HCT116 (cell line): ENCODE data around the gene RINL. TPM values are rescaled to one million over a fixed set of nuclear protein-coding genes. Genes with fewer than 3 reads are reported as not detected.

ENCODE experiments used
- ATAC-seq: fragments of 200-7000 bp; cut with Tn5 transposase; 2 replicates; pipeline ENCODE4 v1.9.1; 2020; ENCODE audit warnings: mild to moderate bottlenecking, moderate library complexity
- BruUV-seq: library from RNA; stranded (reverse); fragments of 400-500 nt; replicated peaks from 2 replicates; lab custom pipeline; 2021; lab: Mats Ljungman, UMichigan
- CTCF ChIA-PET: fragments of 300-600 bp; sonication (Branson Sonifier 250); formaldehyde crosslinking; loops from one replicate; lab custom pipeline; 2021; ENCODE audit warnings: antibody characterized with exemption; lab: Charles Lee
- POLR2A ChIA-PET: fragments of 300-600, 350-600 bp; sonication (Branson Sonifier 250); formaldehyde crosslinking; loops from one replicate; lab custom pipeline; 2021; ENCODE audit warnings: antibody characterized with exemption; lab: Charles Lee
- RAD21 ChIA-PET, 2 experiments: fragments of 300-600 bp; sonication (Branson Sonifier 250); formaldehyde crosslinking; loops; one replicate each; lab custom pipeline; 2023; ENCODE audit warnings: low total read pairs in 2 of 2; ENCODE audit not compliant: uncharacterized antibody in 2 of 2, unreplicated experiment in 2 of 2, low non-redundant PET in 1 of 2; lab: Charles Lee
- DNase-seq: peaks from one replicate; pipeline ENCODE4 v3.0.0-alpha.2; 2010; ENCODE audit warnings: low read depth, low spot score
- H2AFZ ChIP-seq: fragments of 200-600 bp; shearing (Covaris generic), sonication (generic); 2 replicates; pipeline ENCODE4 v1.6.1; 2017; ENCODE audit warnings: low read depth, mixed run types, mixed read lengths, antibody characterized with exemption, low read length; ENCODE audit not compliant: poor library complexity, severe bottlenecking
- H3K27ac ChIP-seq: 2 replicates; pipeline ENCODE4 v1.5.1; 2012; ENCODE audit warnings: low read depth, low read length
- H3K27me3 ChIP-seq: fragments of 200-600 bp; sonication (generic); 2 replicates; pipeline ENCODE4 v1.6.1; 2016; ENCODE audit warnings: mixed run types, low read length, mixed read lengths; ENCODE audit not compliant: insufficient read depth
- H3K36me3 ChIP-seq, 2 experiments: fragments of 200-500 bp in 1 of 2; fragments of 200-600 bp in 1 of 2; sonication (Bioruptor generic) in 1 of 2; sonication (generic) in 1 of 2; 2 replicates each; pipeline versions ENCODE4 v1.5.1 to v1.6.1; 2014 to 2016; ENCODE audit warnings: low read length in 2 of 2, inconsistent platforms in 1 of 2, mixed read lengths in 1 of 2, mixed run types in 1 of 2; ENCODE audit not compliant: insufficient read depth in 2 of 2, control insufficient read depth in 1 of 2
- H3K4me1 ChIP-seq, 2 experiments: fragments of 200-600 bp in 1 of 2; sonication (generic) in 1 of 2; 2 replicates each; pipeline versions ENCODE4 v1.5.1 to v1.6.1; 2012 to 2017; ENCODE audit warnings: low read length in 2 of 2, inconsistent platforms in 1 of 2, mild to moderate bottlenecking in 1 of 2, mixed read lengths in 1 of 2, mixed run types in 1 of 2, moderate library complexity in 1 of 2; ENCODE audit not compliant: insufficient read depth in 2 of 2, control insufficient read depth in 1 of 2
- H3K4me2 ChIP-seq: fragments of 200-600 bp; sonication (generic); 2 replicates; pipeline ENCODE4 v1.6.1; 2017; ENCODE audit warnings: mixed run types, low read length, mixed read lengths
- H3K4me3 ChIP-seq, 2 experiments: fragments of 200-600 bp in 1 of 2; sonication (generic) in 1 of 2; replicated peaks in 1 of 2; 2 replicates each; pipeline ENCODE4 v1.5.1; 2011 to 2016; ENCODE audit warnings: low read length in 2 of 2, control low read depth in 1 of 2, low read depth in 1 of 2, mild to moderate bottlenecking in 1 of 2, mixed read lengths in 1 of 2, mixed run types in 1 of 2
- H3K79me2 ChIP-seq: fragments of 200-600 bp; sonication (generic); 2 replicates; pipeline ENCODE4 v1.6.1; 2017; ENCODE audit warnings: mild to moderate bottlenecking, mixed run types, low read length, moderate library complexity, mixed read lengths; ENCODE audit not compliant: insufficient read depth
- H3K9ac ChIP-seq: fragments of 200-600 bp; sonication (generic); 2 replicates; pipeline ENCODE4 v1.6.1; 2016; ENCODE audit warnings: low read length, mixed read lengths
- H3K9me2 ChIP-seq: fragments of 200-600 bp; sonication (generic), shearing (Covaris generic); 2 replicates; pipeline ENCODE4 v1.6.1; 2017; ENCODE audit warnings: mixed run types, mild to moderate bottlenecking, moderate library complexity; ENCODE audit not compliant: insufficient read depth
- H3K9me3 ChIP-seq, 2 experiments: fragments of 200-500 bp in 1 of 2; fragments of 200-600 bp in 1 of 2; sonication (Bioruptor generic) in 1 of 2; sonication (generic) in 1 of 2; 2 replicates each; pipeline ENCODE4 v1.6.1; 2014 to 2017; ENCODE audit warnings: low read length in 2 of 2, mixed read lengths in 2 of 2, inconsistent platforms in 1 of 2, low read depth in 1 of 2, mild to moderate bottlenecking in 1 of 2, mixed run types in 1 of 2, moderate library complexity in 1 of 2; ENCODE audit not compliant: control insufficient read depth in 1 of 2, insufficient read depth in 1 of 2
- H4K20me1 ChIP-seq: fragments of 200-600 bp; sonication (generic), shearing (Covaris generic); 2 replicates; pipeline ENCODE4 v1.6.1; 2017; ENCODE audit warnings: mixed run types, mild to moderate bottlenecking, moderate library complexity; ENCODE audit not compliant: insufficient read depth
- CEBPB ChIP-seq: IDR thresholded peaks from 2 replicates; pipeline ENCODE4 v1.6.1; 2012; ENCODE audit warnings: low read depth
- JUND ChIP-seq: IDR thresholded peaks from 2 replicates; pipeline ENCODE4 v1.6.1; 2012
- MAX ChIP-seq: IDR thresholded peaks from 2 replicates; pipeline ENCODE4 v1.6.1; 2012
- SIN3A ChIP-seq: IDR thresholded peaks from 2 replicates; pipeline ENCODE4 v1.6.1; 2012; ENCODE audit warnings: low read depth
- SP1 ChIP-seq: IDR thresholded peaks from 2 replicates; pipeline ENCODE4 v1.6.1; 2012; ENCODE audit warnings: low read depth
- SRF ChIP-seq: IDR thresholded peaks from 2 replicates; pipeline ENCODE4 v1.6.1; 2012; ENCODE audit warnings: low read depth
- ZBTB33 ChIP-seq: IDR thresholded peaks from 2 replicates; pipeline ENCODE4 v1.6.1; 2011; ENCODE audit warnings: mild to moderate bottlenecking, low read length, moderate library complexity; ENCODE audit not compliant: insufficient replicate concordance; ENCODE audit errors: extremely low read depth
- ZFX ChIP-seq: fragments of 450-650 bp; IDR thresholded peaks from 2 replicates; pipeline ENCODE4 v1.6.1; 2017
- ZNF274 ChIP-seq: fragments of 200-500 bp; sonication (Bioruptor generic); IDR thresholded peaks from 2 replicates; pipeline ENCODE4 v1.6.1; 2014; ENCODE audit warnings: mild to moderate bottlenecking, low read depth, low read length, inconsistent platforms
- intact Hi-C: fragments of 100-400 bp; cut with micrococcal nuclease; formaldehyde crosslinking; loops from 2 replicates; pipeline ENCODE4 v1.10.0; 2022
- total RNA-seq: library from RNA; stranded (reverse); gene quantifications from one replicate; pipeline ENCODE4 v1.2.1, GENCODE V29; 2021; ENCODE audit not compliant: unreplicated experiment
- TF ChIP-seq, protein P1 (sequence below): IDR thresholded peaks from 2 replicates; pipeline ENCODE4 v1.6.1; 2012

Gene RINL
- total RNA-seq, 1 experiment from 2014 or later: 28.6 TPM

DNA sequence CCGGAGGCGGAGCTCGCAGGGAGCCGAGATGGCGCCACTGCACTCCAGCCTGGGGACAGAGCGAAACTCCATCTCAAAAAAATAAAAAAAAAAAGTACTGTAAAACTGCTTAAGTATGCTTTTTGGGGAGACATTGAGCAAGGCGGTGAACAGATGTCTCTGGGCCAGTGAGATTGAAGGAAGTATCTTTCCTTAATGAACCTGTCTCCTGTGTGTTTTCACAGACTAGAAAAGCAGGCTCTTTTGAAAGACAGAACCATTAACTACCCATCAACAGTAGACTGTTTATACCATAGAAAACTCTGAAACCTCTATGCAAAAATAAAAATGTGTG, 45.0 kb downstream of the RINL start:
- ChIA-PET RAD21 (no interaction called here), CTCF (no interaction called here), POLR2A (interaction anchor here (1.3 to 1.5 kb wide), 2 partner anchors 10 to 16 kb away, joined by 4 to 9 read pairs; no protein-coding TSS in a partner anchor)
- Histone ChIP-seq H3K9ac (no peak overlapping the region), H2AFZ (no peak overlapping the region), H3K4me1 (peaks cover 2 to 17% of the 10 kb centered on the region in 2 experiments; a peak in 3 of 4 replicates), H3K9me3 (no peaks in the 10 kb centered on the region), H3K9me2 (no peaks in the 10 kb centered on the region), H3K27ac (0 out of 2 replicates have a peak overlapping the region, but pooled peaks have one; percentile 3), H3K79me2 (peaks cover 25% of the 10 kb centered on the region; the same call in 1 of the 2 replicates), H3K4me2 (no peak overlapping the region), H3K36me3 (peaks cover 19% of the 10 kb centered on the region in 2 experiments; a peak in 3 of 4 replicates), H3K27me3 (no peaks in the 10 kb centered on the region), H4K20me1 (no peaks in the 10 kb centered on the region), H3K4me3 (no peak overlapping the region)
- no TSS peak for BruUV-seq
- DNase-seq (no peak), ATAC-seq (no peak)
- intact Hi-C loops: loop anchor here (5.0 kb wide), 1 partner anchor 96 kb away; no protein-coding TSS in a partner anchor
- TF ChIP-seq SIN3A (no peak), CEBPB (no peak), SP1 (no peak), ZNF274 (no peak), MAX (no peak)
- TF ChIP-seq, protein P1, sequence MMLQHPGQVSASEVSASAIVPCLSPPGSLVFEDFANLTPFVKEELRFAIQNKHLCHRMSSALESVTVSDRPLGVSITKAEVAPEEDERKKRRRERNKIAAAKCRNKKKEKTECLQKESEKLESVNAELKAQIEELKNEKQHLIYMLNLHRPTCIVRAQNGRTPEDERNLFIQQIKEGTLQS: no peak

GRCh38 chr19:38831142-38831605, 46.9 kb downstream of the RINL start:
- Histone ChIP-seq H3K4me2 (peak overlapping the region; percentile 84), H3K27me3 (no peaks in the 10 kb centered on the region), H3K4me1 (peaks cover 2 to 16% of the 10 kb centered on the region in 2 experiments; a peak in 3 of 4 replicates), H3K9me2 (no peaks in the 10 kb centered on the region), H3K9me3 (no peaks in the 10 kb centered on the region), H3K9ac (peak overlapping the region; percentile 70), H3K4me3 (peak overlapping the region; percentile 61 to 68), H3K79me2 (peaks cover 36% of the 10 kb centered on the region), H3K36me3 (peaks cover 3 to 8% of the 10 kb centered on the region in 2 experiments; a peak in 1 of 4 replicates), H3K27ac (peak overlapping the region; percentile 66), H4K20me1 (no peaks in the 10 kb centered on the region)
- TSS peak; percentile 75 for BruUV-seq
- ChIA-PET POLR2A (interaction anchor here (1.0 to 1.2 kb wide), 2 partner anchors 9 to 57 kb away, joined by 3 to 4 read pairs; no protein-coding TSS in a partner anchor), RAD21 (no interaction called here), CTCF (interaction anchor here (0.9 to 1.1 kb wide), 3 partner anchors 9 to 428 kb away, joined by 3 read pairs; partner anchors contain the start of gene FAM98C)
- intact Hi-C loops: loop anchor here (5.0 kb wide), 1 partner anchor 94 kb away; no protein-coding TSS in a partner anchor
- ATAC-seq (peak; percentile 53), DNase-seq (no peak)
- TF ChIP-seq ZFX (no peak), JUND (no peak), ZBTB33 (no peak), SRF (no peak)
- TF ChIP-seq, all 23 proteins: peak for 0
- no peak overlapping the region for H2AFZ ChIP-seq
